AG09319 (cell line): ENCODE results near the gene AP4B1.

Experiments
- DNase-seq: peaks from one replicate; pipeline ENCODE4 v3.0.0-alpha.2; 2010; ENCODE audit warnings: low read depth; ENCODE audit errors: extremely low read depth
- TF ChIP-seq, protein P1 (sequence below): IDR thresholded peaks from 2 replicates; pipeline ENCODE4 v1.5.1; 2011; ENCODE audit warnings: low read depth, mild to moderate bottlenecking, inconsistent platforms, low read length, moderate library complexity

The AP4B1 gene

GRCh38 chr1:113868387-113869083 lies 36.1 kb downstream of the AP4B1 start:
- TF ChIP-seq, protein P1, sequence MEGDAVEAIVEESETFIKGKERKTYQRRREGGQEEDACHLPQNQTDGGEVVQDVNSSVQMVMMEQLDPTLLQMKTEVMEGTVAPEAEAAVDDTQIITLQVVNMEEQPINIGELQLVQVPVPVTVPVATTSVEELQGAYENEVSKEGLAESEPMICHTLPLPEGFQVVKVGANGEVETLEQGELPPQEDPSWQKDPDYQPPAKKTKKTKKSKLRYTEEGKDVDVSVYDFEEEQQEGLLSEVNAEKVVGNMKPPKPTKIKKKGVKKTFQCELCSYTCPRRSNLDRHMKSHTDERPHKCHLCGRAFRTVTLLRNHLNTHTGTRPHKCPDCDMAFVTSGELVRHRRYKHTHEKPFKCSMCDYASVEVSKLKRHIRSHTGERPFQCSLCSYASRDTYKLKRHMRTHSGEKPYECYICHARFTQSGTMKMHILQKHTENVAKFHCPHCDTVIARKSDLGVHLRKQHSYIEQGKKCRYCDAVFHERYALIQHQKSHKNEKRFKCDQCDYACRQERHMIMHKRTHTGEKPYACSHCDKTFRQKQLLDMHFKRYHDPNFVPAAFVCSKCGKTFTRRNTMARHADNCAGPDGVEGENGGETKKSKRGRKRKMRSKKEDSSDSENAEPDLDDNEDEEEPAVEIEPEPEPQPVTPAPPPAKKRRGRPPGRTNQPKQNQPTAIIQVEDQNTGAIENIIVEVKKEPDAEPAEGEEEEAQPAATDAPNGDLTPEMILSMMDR, result no peak
- DNase-seq, result no peak

DNA sequence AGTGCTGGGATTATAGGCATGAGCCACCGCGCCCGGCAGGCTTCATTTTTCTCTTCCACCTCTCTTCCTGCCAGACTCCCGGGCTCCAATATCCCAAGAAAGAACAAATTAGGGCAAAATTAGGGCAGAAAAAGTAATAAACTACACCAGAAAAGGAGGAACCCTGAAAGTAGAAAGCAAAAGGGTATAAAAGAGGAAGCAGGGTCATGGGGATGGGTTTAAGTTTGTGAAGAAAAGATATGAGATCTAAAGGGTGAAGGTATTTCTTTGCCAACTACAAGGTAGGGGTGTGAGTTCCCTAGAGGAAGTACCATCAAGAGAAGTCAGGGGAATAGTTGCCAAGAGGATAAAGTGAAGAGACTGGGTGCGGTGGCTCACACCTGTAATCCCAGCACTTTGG lies 43.0 kb downstream of the AP4B1 start:
- TF ChIP-seq, protein P1, result no peak
- no peak for DNase-seq

- TF ChIP-seq, protein P1, result no peak
- DNase-seq, result no peak
These were observed 43.7 kb downstream of the AP4B1 start for GRCh38 chr1:113860891-113861290.

- no peak for DNase-seq
- TF ChIP-seq, protein P1, result no peak
These were observed 45.0 kb downstream of the AP4B1 start for GRCh38 chr1:113859478-113860175.

DNA sequence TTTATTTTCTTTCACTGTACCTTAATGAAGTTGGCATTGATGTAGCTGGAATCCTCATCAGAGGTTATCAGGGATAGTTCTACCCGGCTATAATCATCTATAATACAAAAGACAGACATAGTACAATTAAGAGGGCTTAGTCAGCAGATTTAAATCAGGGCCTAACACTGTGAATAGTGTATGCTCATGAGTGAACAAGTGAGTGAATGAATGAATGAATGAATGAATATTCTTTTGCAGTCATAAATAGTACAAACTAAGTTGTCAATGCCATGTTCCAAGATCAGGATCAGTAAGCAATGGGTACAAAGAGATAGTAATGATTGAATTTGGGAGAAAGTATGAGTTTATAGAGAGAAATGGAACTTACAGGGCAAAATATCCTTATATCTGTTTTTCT lies 45.6 kb downstream of the AP4B1 start:
- DNase-seq, result no peak
- TF ChIP-seq, protein P1, result no peak

GRCh38 chr1:113858418-113858817 lies 46.2 kb downstream of the AP4B1 start:
- TF ChIP-seq, protein P1, result no peak
- DNase-seq, result no peak

GRCh38 chr1:113857776-113858175 lies 46.8 kb downstream of the AP4B1 start:
- DNase-seq, result no peak
- TF ChIP-seq, protein P1, result no peak
